Measurements from ENCODE around the gene IFI44.

The IFI44 gene, protein sequence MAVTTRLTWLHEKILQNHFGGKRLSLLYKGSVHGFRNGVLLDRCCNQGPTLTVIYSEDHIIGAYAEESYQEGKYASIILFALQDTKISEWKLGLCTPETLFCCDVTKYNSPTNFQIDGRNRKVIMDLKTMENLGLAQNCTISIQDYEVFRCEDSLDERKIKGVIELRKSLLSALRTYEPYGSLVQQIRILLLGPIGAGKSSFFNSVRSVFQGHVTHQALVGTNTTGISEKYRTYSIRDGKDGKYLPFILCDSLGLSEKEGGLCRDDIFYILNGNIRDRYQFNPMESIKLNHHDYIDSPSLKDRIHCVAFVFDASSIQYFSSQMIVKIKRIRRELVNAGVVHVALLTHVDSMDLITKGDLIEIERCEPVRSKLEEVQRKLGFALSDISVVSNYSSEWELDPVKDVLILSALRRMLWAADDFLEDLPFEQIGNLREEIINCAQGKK

DNA sequence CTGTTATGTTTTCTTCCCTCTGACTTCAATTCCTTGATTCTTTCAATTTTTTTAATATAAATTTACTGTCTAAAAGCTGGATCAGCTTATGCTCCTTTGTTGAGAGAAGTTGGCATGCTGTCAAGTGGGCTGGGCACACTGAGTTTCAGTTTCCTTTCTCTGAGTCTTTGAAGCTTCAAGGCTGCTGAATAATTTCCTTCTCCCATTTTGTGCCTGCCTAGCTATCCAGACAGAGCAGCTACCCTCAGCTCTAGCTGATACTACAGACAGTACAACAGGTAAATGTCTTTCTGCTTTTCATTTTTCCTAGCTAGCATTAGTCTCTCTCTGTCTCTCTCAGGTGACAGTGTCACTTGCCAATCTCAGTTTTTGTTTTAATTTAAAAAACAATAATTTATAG, at the start of gene IFI44:
Gene IFI44, plus strand, starts transcription at position 204 of the 400 bp plus-strand sequence. CDS start 365 bp downstream, outside the sequence.
- DNase-seq (ENCODE audit: low read depth), result no peak

DNA sequence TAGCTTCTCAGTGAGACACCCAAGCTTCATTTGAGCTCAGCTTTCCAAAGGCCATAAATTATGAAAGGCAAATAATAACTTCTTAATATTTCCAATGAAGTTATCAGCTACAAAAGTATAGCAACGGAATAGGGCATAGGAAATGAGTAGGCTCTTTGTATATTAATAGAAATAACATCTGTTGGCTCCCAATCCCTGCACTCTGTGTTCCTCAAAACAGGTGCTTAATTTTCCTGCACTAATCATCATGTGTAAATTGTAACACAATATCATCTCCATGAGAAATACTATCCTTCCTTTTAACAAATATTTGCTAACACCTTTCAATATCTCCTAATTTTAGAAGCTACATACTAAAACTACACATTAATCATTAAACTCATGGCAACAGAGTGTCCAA, 48.6 kb upstream of the IFI44 start:
- DNase-seq (ENCODE audit: low read depth), result no peak

DNA sequence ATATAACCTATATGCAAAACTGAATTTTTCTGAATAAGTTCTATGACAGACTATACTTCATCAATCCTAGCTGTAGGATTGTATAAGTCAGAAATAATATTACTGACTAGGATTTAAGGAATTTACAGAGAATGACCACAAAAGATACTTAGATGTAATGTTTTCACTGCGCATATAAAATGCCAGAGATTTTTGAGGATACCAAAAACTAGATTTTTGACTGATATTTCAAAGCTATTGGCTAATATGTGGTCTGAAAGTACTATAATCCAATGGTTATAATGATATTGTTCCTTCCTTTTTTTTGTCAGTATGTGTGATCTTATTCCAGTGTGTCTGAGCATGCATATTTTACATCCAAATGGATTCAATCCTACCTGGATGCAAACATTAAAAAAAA, 46.4 kb upstream of the IFI44 start:
- no peak for DNase-seq (ENCODE audit: low read depth)

DNA sequence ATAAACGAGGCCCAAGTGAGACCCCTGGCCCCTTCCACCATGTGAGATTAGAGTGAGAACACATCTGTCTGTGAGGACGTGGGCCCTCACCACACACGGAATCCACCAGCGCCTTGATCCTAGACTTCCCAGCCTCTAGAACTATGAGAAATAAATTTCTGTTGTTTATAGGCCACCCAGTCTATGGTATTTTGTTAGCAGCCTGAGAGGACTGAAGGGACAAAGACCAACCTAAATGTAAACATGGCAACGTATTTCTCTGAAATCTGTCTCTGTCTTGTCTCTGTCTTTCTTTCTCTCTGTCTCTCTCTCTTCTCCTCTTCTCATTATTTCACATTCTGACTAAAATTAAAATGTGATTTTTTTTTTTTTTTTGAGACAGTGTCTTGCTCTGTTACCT, 45.0 kb upstream of the IFI44 start:
- DNase-seq (ENCODE audit: low read depth), result no peak

DNA sequence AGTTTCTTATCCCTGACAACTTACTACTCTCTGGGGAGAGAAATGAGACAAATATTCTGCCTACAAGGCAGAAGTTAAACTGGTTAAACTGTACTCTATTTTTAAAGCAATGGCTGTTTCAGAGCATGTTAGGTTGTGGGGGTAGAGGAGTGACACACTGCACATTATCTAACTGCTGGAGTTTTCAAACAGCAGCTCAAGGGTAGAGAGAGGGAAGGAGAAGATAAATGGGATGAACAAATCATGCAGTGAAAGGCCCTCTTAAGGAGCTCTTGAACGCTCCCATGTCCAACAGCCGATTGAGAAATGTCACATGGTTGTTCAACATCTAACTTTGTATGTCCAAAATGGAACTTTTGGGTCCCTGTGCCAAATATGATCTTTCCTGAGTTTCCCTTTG, 43.4 kb upstream of the IFI44 start:
- no peak for DNase-seq (ENCODE audit: low read depth)

DNA sequence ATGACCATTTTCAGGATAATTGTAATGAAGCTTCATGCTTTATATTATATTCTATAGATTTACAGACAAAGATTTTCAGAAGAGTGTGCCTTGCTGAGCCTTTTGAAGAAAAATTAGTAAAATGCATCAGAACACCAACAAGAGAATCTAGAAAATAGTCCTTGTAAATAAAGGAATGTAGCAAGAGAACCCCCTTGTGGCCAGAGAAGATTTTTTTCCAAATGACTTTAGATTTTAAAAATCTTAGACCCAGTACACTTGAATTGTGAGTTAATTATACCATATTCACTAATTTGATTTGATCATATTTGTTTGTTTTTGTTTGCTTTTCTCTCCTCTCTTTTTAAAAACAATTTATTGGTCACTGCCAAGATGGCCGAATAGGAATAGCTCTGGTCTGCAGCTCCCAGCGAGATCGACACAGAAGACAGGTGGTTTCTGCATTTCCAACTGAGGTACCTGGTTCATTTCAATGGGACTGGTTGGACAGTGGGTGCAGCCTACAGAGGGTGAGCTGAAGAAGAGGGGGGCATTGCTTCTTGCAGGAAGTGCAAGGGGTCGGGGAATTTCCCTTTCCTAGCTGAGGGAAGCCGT, 42.2 kb upstream of the IFI44 start:
- no peak for DNase-seq (ENCODE audit: low read depth)

DNA sequence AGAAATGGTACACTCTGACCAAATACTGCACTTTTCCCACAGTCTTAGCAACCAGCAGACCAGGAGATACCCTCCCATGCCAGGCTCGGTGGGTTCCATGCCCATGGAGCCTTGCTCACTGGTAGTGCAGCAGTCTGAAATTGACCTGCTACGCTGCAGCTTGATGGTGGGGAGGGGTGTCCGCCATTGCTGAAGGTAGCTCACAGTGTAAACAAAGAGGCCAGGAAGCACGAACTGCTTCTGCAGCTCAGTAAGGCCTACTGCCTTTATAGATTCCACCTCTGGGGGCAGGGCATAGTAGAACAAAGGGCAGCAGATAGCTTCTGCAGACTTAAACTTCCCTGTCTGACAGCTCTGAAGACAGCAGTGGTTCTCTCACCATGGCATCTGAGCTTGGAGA, 41.7 kb upstream of the IFI44 start:
- DNase-seq (ENCODE audit: low read depth), result no peak

DNA sequence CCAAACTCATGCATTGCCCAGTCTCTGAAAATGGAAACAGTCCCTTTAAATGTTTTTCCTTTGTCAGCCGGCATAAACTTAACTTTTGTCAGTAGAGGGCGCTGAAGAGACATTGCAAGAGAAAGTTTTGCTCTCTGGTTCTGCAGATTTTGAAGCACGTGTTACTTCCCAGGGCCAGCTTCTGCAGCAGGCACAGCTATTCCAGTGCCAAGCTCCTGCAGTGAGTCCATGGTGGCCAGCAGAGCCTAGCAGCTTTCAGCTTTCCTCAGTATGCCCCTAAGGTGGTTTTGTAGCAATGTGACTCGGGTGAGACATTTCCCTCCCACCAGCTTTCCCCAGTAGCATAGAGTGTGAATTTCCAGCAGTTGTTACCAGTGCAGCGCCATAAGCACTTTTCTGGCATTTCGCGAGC, 32.0 kb upstream of the IFI44 start:
- peak; percentile 51 for DNase-seq (ENCODE audit: low read depth)

DNA sequence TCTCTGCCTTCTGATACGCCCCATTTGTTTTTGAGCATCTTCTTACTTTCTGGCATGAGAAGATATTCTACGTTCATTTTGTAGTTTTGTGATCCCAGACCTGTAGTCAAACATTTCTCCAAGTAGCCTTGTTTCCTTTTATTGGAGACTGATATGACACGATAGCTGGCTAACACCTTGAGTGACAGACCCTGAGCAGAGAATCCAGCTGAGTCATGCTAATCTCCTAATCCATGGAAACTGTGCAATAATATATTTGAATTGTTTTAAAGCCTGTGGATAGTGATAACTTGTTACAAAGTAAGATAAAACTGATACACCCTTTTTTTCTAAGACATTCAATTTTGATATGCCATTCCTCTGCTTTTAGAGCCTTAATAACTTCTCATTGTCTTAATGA, 30.6 kb upstream of the IFI44 start:
- DNase-seq (ENCODE audit: low read depth), result no peak

DNA sequence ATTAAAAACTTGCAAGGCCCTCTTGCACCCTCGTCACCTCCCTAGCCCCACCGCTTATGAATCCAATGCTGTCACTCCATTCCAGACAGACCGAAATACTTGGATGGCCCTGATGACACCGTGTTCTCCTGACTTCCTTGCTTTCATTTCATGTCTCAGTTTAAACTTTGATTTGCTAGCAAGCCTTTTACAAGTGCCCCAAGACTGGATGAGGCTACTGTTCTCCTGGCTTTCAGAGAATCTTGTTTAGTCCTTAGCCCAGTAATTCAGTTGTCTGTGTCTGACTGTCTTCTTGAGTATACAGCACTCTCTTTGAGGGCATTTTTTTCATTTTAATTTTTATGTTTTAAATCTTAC, 30.2 kb upstream of the IFI44 start:
- no peak for DNase-seq (ENCODE audit: low read depth)

DNA sequence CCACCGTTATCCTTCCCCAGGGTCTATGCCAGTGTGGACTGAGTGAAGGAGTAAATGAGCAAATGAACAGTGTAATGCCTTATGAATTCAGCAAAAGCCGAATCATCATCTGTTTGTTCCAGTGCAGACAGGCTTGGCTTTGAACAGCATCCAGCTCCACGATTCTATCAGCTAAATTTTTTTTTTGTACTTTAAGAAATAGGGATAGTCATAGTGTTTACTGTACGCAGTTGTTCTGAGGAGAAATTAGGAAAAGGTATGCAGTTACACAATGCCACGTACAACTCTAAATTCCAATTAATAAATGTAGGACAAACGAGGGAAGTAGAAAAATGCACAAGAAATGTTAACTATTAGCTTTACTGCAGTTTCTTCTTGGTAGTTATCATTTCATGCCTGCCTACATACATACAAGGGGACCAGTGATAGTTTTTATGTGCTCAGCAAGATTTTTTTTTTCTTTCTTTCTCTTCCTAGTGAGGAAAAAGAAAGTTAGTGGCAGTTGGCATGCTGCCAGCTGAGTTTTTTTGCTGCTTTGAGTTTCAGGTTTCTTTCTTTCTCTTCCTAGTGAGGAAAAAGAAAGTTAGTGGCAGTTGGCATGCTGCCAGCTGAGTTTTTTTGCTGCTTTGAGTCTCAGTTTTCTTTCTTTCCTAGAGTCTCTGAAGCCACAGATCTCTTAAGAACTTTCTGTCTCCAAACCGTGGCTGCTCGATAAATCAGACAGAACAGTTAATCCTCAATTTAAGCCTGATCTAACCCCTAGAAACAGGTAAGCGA, 29.6 kb upstream of the IFI44 start, which contains the start of gene IFI44L:
Gene IFI44L, plus strand, starts transcription at position 646 of the 777 bp plus-strand sequence. CDS start 7,468 bp downstream, outside the sequence.
- DNase-seq (ENCODE audit: low read depth), result peak; percentile 45

DNA sequence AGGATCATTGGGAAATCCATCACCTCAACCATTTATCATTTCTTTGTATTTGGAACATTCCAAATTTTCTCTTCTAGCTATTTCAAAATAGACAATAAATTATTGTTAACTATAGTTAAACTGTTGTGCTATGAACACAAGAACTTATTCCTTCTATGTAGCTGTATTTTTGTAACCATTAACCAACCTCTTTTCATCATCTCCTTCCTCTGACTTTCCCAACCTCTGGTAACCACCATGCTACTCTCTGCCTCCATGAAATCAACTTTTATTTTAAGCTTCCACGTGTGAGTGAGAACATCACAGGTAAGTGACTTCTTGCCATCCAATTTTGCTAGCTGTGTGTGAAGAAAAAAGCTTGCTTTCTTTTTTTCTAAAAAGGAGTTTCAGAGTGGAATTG, 29.0 kb upstream of the IFI44 start:
- DNase-seq (ENCODE audit: low read depth), result no peak

DNA sequence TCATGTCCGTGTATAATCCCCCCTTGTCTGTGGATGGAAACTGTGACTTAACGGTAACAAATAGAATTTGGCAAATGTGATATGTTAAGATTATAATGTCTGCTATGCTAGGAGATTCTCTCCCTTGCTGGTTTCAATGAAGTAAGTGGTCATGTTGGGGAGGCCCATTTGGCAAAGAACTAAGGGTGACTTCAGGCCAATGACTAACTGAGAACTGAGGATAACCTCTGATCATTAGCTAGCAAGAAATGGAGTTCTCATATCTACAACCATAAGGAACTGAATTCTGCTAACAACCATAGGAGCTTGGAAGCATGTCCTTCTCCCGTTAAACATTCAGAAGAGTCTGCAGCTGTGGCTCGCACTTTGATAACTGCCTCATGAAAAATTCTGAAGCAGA, 27.1 kb upstream of the IFI44 start:
- DNase-seq (ENCODE audit: low read depth), result no peak

DNA sequence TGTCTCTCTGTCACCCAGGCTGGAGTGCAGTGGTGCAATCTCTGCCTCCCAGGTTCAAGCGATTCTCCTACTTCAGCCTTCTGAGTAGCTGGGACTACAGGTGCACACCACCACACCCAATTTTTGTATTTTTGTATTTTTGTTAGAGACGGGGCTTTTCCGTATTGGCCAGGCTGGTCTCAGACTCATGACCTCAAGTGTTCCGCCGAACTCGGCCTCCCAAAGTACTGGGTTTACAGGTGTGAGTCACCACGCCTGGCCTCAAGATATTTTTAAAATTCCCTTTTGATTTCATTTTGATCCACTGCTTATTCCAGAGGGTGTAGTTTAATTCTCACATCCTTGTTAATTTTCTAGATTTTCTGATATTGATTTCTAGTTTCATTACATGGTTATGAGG, 25.6 kb upstream of the IFI44 start:
- no peak for DNase-seq (ENCODE audit: low read depth)

DNA sequence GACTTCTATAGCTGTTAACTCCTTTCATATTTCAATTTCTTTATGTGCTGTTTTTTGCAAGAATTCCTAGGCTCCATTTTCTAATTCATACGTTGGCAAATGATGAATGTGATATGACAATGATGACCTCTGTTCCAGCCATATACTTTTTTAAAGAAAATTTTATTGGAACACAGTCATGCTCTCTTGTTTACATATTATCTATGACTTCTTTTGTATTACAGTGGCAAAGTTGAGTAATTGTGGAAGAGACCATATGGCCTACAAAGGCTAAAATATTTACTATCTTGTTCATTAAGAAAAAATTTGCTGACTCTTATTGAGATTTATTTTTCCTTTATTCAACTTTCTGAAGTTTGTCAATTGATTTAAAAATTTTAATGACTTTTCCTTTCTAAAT, 22.3 kb upstream of the IFI44 start:
- no peak for DNase-seq (ENCODE audit: low read depth)

DNA sequence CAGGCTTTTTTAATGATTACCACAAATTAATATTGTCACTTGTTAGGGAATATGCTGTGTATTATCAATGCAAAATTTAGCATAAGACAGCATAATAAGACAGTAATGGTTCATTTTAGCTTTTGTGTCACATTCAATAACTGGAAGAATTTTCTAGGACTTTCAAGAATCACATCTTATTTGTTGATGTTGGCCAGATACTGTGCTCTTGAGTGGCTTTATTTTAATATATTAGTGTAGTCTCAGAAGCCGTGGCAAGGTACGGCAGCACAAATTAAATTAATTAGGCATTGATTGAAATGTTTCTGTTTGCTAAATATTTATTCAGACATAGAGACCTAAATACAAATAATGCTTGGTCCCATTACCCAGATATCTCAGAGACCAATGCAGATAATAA, 19.0 kb upstream of the IFI44 start:
- no peak for DNase-seq (ENCODE audit: low read depth)

DNA sequence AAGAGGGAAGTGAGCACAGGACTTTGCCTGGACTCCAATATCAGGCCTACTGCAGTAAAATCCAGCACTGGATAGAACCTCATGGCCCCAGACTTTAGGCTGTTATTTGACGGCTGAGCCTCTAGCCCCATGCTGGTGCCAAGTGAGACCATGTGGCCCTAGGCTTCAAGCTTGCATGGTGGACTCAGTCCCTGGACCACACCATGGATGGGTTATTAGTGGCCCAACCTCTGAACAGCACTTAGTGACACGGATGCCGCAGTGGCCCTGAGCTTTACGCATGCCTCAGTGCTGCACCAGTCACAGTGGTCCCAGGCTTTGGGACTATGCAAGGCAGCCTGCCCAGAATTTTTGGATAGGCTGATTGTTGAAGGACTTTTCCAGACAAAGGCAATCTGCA, 16.4 kb upstream of the IFI44 start:
- no peak for DNase-seq (ENCODE audit: low read depth)

DNA sequence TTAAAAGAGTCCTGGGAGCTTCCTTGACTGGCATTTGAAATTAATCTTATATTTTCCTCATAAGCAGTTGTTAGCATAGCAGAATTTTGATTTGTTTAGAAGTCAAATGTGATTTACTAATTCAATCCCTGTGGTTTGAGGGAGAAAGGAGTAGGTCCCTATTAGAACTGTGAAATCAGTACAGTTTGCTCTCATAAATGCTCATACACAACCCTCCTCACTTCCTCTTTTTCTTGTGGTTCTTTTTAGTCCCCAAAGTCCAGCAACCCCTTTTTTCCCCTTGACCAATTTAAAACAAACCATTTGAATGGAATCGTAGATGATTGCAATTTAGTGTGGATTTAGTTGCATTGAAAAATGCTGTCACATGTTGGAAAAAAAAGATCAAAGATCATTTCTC, 9.2 kb upstream of the IFI44 start:
- DNase-seq (ENCODE audit: low read depth), result no peak

DNA sequence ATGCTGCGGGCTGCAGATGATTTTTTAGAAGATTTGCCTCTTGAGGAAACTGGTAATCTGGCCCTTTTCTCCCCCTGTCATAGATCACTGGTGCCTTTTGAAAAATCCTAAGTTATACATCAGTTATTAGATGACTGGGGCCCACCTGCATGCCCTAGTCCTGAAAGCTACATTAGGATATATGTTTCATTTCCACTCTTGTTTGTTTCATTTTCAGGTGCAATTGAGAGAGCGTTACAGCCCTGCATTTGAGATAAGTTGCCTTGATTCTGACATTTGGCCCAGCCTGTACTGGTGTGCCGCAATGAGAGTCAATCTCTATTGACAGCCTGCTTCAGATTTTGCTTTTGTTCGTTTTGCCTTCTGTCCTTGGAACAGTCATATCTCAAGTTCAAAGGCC, 8.1 kb upstream of the IFI44 start:
- DNase-seq (ENCODE audit: low read depth), result no peak

DNA sequence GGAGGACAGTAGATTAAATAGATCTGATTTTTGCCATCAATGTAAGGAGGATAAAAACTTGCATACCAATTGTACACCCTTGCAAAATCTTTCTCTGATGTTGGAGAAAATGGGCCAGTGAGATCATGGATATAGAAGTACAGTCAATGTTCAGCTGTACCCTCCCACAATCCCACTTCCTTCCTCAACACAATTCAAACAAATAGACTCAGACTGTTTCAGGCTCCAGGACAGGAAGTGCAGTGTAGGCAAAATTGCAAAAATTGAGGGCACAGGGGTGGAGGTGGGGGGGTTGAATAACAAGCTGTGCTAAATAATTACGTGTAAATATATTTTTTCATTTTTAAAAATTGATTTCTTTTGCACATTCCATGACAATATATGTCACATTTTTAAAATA, 3.9 kb upstream of the IFI44 start:
- DNase-seq (ENCODE audit: low read depth), result no peak

DNA sequence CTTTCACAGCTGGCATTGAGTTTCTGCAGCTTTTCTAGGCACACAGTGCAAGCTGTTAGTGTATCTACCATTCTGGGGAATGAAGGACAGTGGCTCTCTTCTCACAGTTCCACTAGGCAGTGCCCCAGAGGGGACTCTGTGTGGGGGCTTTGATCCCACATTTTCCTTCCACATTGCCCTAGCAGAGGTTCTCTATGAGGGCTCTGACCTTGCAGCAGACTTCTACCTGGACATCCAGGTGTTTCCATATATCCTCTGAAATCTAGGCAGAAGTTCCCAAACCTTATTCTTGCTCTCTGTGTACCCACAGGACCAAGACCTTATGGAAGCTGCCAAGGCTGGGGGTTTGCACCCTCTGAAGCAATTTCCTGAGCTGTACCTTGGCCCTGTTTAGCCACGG, 2.4 kb upstream of the IFI44 start:
- no peak for DNase-seq (ENCODE audit: low read depth)

DNA sequence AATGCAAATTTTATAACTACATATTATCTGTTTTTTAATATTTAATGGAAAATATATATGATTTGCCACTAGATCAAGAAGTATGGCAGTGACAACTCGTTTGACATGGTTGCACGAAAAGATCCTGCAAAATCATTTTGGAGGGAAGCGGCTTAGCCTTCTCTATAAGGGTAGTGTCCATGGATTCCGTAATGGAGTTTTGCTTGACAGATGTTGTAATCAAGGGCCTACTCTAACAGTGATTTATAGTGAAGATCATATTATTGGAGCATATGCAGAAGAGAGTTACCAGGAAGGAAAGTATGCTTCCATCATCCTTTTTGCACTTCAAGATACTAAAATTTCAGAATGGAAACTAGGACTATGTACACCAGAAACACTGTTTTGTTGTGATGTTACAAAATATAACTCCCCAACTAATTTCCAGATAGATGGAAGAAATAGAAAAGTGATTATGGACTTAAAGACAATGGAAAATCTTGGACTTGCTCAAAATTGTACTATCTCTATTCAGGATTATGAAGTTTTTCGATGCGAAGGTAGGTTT, 556 bp downstream of the IFI44 start:
- DNase-seq (ENCODE audit: low read depth), result no peak

DNA sequence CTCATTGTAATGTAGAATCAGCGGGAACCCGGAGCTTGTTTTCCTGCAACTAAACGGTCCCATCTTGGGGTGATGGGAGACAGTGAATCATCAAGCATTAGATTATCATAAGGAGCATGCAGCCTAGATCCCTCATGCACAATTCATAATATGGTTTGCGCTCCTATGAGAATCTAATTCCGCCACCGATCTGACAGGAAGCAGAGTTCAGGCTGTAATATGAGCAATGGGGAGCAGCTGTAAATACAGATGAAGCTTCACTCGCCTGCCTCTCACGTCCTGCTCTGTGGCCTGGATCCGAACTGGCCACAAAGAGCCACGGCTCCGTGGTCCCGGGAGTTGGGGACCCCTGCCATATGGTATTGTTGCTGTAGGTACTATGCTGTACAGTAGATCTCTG, 1.6 kb downstream of the IFI44 start:
- DNase-seq (ENCODE audit: low read depth), result no peak

Measured in GM04503 (cell line).